ENCODE data around the gene WRAP73. TPM values are rescaled to one million over a fixed set of nuclear protein-coding genes. Genes with fewer than 3 reads are reported as not detected.

WRAP73 gene
- total RNA-seq (2022; extraction: Qiagen RNA extraction) = 12.0 to 19.3 TPM (median 18.2 TPM) in 5 replicates

GRCh38 chr1:3649342-3650247 is at the start of gene WRAP73:
Gene WRAP73 (minus strand): TSS chr1:3650103. CDS start chr1:3649999, 104 bp downstream.

DNA sequence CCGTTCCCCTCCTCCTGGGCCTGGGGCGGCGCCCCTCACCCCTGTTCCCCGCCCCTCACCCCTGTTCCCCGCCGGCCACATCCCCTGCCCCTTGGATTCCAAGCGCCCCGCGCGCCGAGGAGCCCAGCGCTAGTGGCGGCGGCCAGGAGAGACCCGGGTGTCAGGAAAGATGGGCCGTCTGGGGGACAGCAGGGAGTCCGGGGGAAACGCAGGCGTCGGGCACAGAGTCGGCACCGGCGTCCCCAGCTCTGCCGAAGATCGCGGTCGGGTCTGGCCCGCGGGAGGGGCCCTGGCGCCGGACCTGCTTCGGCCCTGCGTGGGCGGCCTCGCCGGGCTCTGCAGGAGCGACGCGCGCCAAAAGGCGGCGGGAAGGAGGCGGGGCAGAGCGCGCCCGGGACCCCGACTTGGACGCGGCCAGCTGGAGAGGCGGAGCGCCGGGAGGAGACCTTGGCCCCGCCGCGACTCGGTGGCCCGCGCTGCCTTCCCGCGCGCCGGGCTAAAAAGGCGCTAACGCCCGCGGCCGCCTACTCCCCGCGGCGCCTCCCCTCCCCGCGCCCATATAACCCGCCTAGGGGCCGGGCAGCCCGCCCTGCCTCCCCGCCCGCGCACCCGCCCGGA is 2.1 kb upstream of the WRAP73 start, which contains the start of gene TP73:
TP73 (plus strand) TSS at position 587 of the 618 bp plus-strand sequence. CDS start 29,850 bp downstream, outside the sequence.

GRCh38 chr1:3624200-3625136 is 25.4 kb downstream of the WRAP73 start, which contains the start of gene TPRG1L:
Gene TPRG1L (plus strand): TSS chr1:3625015. CDS start chr1:3625073, 58 bp downstream.

DNA sequence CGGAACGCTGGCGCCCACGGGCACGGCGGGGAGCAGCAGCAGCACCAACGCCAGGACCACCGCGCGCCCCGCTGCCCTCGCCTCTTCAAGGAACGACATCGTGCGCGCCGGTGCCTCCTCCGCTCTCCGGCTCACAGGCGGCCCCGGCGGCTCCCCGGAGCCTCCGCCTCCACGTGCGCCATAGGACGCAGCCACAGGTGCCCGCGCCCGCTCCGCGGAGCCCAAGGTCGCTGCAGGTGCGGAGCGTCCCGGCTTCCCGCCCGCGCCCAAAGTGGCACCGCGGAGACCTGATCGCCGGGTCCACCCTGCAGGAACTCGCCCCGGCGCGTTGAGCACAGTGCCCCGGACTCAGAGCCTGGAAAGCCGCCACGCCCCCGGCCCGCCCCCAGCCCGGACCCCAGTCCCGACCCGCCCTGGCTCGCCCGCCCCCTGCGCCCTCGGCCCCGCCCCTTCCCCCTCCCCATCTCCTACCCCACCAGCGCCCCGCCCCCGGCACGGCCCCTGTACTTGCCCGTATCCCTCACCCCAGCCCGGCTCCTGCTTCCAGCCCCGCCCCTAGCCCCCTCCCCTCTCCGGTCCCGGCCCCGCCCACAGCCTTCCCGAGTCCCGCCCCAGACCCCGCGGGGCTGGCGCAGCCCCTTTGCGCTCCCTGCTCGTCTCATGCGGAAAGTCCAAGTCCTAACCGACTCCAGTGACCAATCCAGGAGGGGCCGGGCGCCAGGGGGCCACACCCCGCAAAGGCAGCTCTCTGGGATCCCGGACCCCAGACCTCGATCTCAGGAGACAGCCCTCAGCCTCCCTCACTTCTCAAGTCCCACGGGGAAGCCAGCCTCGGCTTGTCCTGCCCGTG is 38.5 kb downstream of the WRAP73 start, which contains the start of gene MEGF6:
MEGF6 (minus strand) TSS at position 339 of the 850 bp plus-strand sequence; CDS start at position 99, 240 bp downstream.

Other genes starting within 250 kb of the WRAP73 start
- 3.1 to 5.6 TPM (median 5.1 TPM) in 5 replicates for gene ARHGEF16, start 195.4 kb downstream of the WRAP73 start, total RNA-seq (2022; extraction: Qiagen RNA extraction)
- gene MEGF6, start 38.6 kb downstream of the WRAP73 start, total RNA-seq (2022; extraction: Qiagen RNA extraction) = 3.8 to 10.8 TPM (median 7.4 TPM) in 5 replicates
- 23.6 to 30.7 TPM (median 29.8 TPM) in 5 replicates for gene TPRG1L, start 25.1 kb downstream of the WRAP73 start, total RNA-seq (2022; extraction: Qiagen RNA extraction)
- gene TP73, start 2.4 kb upstream of the WRAP73 start, total RNA-seq (2022; extraction: Qiagen RNA extraction) = 0.54 to 1.1 TPM (median 1.0 TPM) in 5 replicates
- not detected in 5 replicates for gene CCDC27, start 102.3 kb upstream of the WRAP73 start, total RNA-seq (2022; extraction: Qiagen RNA extraction)
- gene SMIM1, start 122.6 kb upstream of the WRAP73 start, total RNA-seq (2022; extraction: Qiagen RNA extraction) = 0.76 to 1.6 TPM (median 1.3 TPM) in 5 replicates
- gene LRRC47, start 146.4 kb upstream of the WRAP73 start, total RNA-seq (2022; extraction: Qiagen RNA extraction) = 27.8 to 37.0 TPM (median 30.0 TPM) in 5 replicates
- gene CEP104, start 207.1 kb upstream of the WRAP73 start, total RNA-seq (2022; extraction: Qiagen RNA extraction) = 11.9 to 19.0 TPM (median 17.8 TPM) in 5 replicates
- gene DFFB, start 207.4 kb upstream of the WRAP73 start, total RNA-seq (2022; extraction: Qiagen RNA extraction) = 2.7 to 4.0 TPM (median 3.7 TPM) in 5 replicates

All from A549 treated with dexamethasone at 1 μM for 4 hours (cell line).